NK-92 (cell line): Measurements from ENCODE around the gene OR5AU1.

Source experiments
- DNase-seq: peaks from one replicate; lab custom pipeline; 2025; ENCODE audit not compliant: unreplicated experiment; lab: John Stamatoyannopoulos, UW

OR5AU1 gene

GRCh38 chr14:21155963-21156362, at the start of gene OR5AU1:
OR5AU1 (minus strand) TSS chr14:21156063; CDS start chr14:21155872, 191 bp downstream.
- DNase-seq: no peak

- DNase-seq: no peak
Observed at GRCh38 chr14:21205026-21205677, 49.3 kb upstream of the OR5AU1 start.

GRCh38 chr14:21204167-21205025, 48.5 kb upstream of the OR5AU1 start:
- DNase-seq: no peak

- no peak for DNase-seq
Observed at GRCh38 chr14:21203470-21204166, 47.8 kb upstream of the OR5AU1 start.

- no peak for DNase-seq
Observed at GRCh38 chr14:21202463-21203358, 46.8 kb upstream of the OR5AU1 start.

GRCh38 chr14:21201732-21202462, 46.0 kb upstream of the OR5AU1 start:
- no peak for DNase-seq

GRCh38 chr14:21200752-21201461, 45.0 kb upstream of the OR5AU1 start:
- DNase-seq: no peak

GRCh38 chr14:21199611-21200560, 44.0 kb upstream of the OR5AU1 start:
- no peak for DNase-seq

- no peak for DNase-seq
Observed at GRCh38 chr14:21197418-21198205, 41.7 kb upstream of the OR5AU1 start.

- DNase-seq: no peak
Observed at GRCh38 chr14:21194597-21194996, 38.7 kb upstream of the OR5AU1 start.

- DNase-seq: no peak
Observed at GRCh38 chr14:21192875-21193535, 37.1 kb upstream of the OR5AU1 start.

- no peak for DNase-seq
Observed at GRCh38 chr14:21192447-21192822, 36.6 kb upstream of the OR5AU1 start.

GRCh38 chr14:21191809-21192446, 36.1 kb upstream of the OR5AU1 start:
- no peak for DNase-seq

GRCh38 chr14:21191261-21191808, 35.5 kb upstream of the OR5AU1 start:
- no peak for DNase-seq

- no peak for DNase-seq
Observed at GRCh38 chr14:21185491-21185890, 29.6 kb upstream of the OR5AU1 start.

- no peak for DNase-seq
Observed at GRCh38 chr14:21184254-21184653, 28.4 kb upstream of the OR5AU1 start.
